SK-N-SH (cell line): ENCODE measurements around the gene NUMBL. TPM values are rescaled to one million over a fixed set of nuclear protein-coding genes. Genes with fewer than 3 reads are reported as not detected.

Experiments
- CTCF ChIA-PET: fragments of 300-600, 350-600 bp; formaldehyde crosslinking; extraction: SDS; loops from one replicate; lab custom pipeline; 2021; lab: Yijun Ruan, JAX
- POLR2A ChIA-PET: fragments of 350-600 bp; sonication (Branson Sonifier 250); formaldehyde crosslinking; extraction: SDS; loops from one replicate; lab custom pipeline; 2020; ENCODE audit warnings: antibody characterized with exemption, inconsistent platforms; lab: Yijun Ruan, JAX
- DNase-seq: peaks from one replicate; pipeline ENCODE4 v3.0.0; 2012
- H2AFZ ChIP-seq: fragments of 200-600 bp; sonication (generic); 2 replicates; pipeline ENCODE4 v1.8.1; 2016; ENCODE audit warnings: antibody characterized with exemption, mild to moderate bottlenecking, low read depth
- H3F3A ChIP-seq: fragments of 200-600 bp; sonication (generic); replicated peaks from 2 replicates; pipeline ENCODE3; 2016; ENCODE audit warnings: antibody characterized with exemption, mild to moderate bottlenecking; ENCODE audit not compliant: insufficient read depth
- H3K27ac ChIP-seq, 2 experiments: fragments of 200-500 bp in 1 of 2; fragments of 200-600 bp in 1 of 2; sonication (Bioruptor generic) in 1 of 2; sonication (generic), shearing (Covaris generic) in 1 of 2; 2 replicates each; pipeline versions ENCODE4 v1.5.1 to v1.6.1; 2014 to 2016; ENCODE audit warnings: low read depth in 2 of 2, inconsistent platforms in 1 of 2, low read length in 1 of 2, mild to moderate bottlenecking in 1 of 2, mixed read lengths in 1 of 2
- H3K27me3 ChIP-seq: fragments of 200-600 bp; sonication (generic), shearing (Covaris generic); 2 replicates; pipeline ENCODE4 v1.6.1; 2016; ENCODE audit warnings: mixed run types; ENCODE audit not compliant: insufficient read depth
- H3K36me3 ChIP-seq, 2 experiments: fragments of 200-500 bp in 1 of 2; fragments of 200-600 bp in 1 of 2; sonication (Bioruptor generic) in 1 of 2; sonication (generic) in 1 of 2; replicated peaks in 1 of 2; 2 replicates each; pipeline versions ENCODE3 to v1.5.1; 2014 to 2016; ENCODE audit warnings: low read length in 1 of 2, mild to moderate bottlenecking in 1 of 2; ENCODE audit not compliant: insufficient read depth in 2 of 2, control insufficient read depth in 1 of 2
- H3K4me1 ChIP-seq, 2 experiments: fragments of 200-500 bp in 1 of 2; fragments of 200-600 bp in 1 of 2; sonication (Bioruptor generic) in 1 of 2; sonication (generic), shearing (Covaris generic) in 1 of 2; 2 replicates each; pipeline versions ENCODE4 v1.5.1 to v1.6.1; 2014 to 2016; ENCODE audit warnings: low read depth in 1 of 2, low read length in 1 of 2, mixed run types in 1 of 2; ENCODE audit not compliant: insufficient read depth in 2 of 2, control insufficient read depth in 1 of 2
- H3K4me2 ChIP-seq: fragments of 200-600 bp; sonication (generic), shearing (Covaris generic); 2 replicates; pipeline ENCODE4 v1.6.1; 2017; ENCODE audit warnings: mixed run types
- H3K4me3 ChIP-seq, 2 experiments: fragments of 200-500 bp in 1 of 2; fragments of 200-600 bp in 1 of 2; sonication (Bioruptor generic) in 1 of 2; sonication (generic), shearing (Covaris generic) in 1 of 2; 2 replicates each; pipeline versions ENCODE4 v1.5.1 to v1.8.1; 2014 to 2016; ENCODE audit warnings: low read depth in 2 of 2, inconsistent platforms in 1 of 2, low read length in 1 of 2, mild to moderate bottlenecking in 1 of 2, mixed read lengths in 1 of 2, moderate library complexity in 1 of 2
- H3K79me2 ChIP-seq: fragments of 200-600 bp; sonication (generic); 2 replicates; pipeline ENCODE4 v1.8.1; 2017; ENCODE audit warnings: mild to moderate bottlenecking; ENCODE audit not compliant: insufficient read depth
- H3K9ac ChIP-seq: fragments of 200-600 bp; sonication (generic); 2 replicates; pipeline ENCODE4 v1.6.1; 2017; ENCODE audit warnings: mixed run types
- H3K9me2 ChIP-seq: fragments of 200-600 bp; sonication (generic); 2 replicates; pipeline ENCODE4 v1.6.1; 2017; ENCODE audit warnings: mixed run types
- H3K9me3 ChIP-seq: fragments of 200-600 bp; sonication (generic); 2 replicates; pipeline ENCODE4 v1.6.1; 2017; ENCODE audit warnings: mixed run types, mild to moderate bottlenecking, moderate library complexity
- H4K20me1 ChIP-seq: fragments of 200-600 bp; sonication (generic); 2 replicates; pipeline ENCODE4 v1.6.1; 2017; ENCODE audit warnings: mild to moderate bottlenecking, mixed run types; ENCODE audit not compliant: insufficient read depth
- ELF1 ChIP-seq: IDR thresholded peaks from 2 replicates; pipeline ENCODE4 v1.4.0; 2012
- EZH2phosphoT487 ChIP-seq: fragments of 200-600 bp; sonication (generic); IDR thresholded peaks from 2 replicates; pipeline ENCODE4 v1.6.1; 2017; ENCODE audit warnings: low read depth, mixed run types, mild to moderate bottlenecking, antibody characterized with exemption, moderate library complexity, borderline replicate concordance
- FOXJ3 ChIP-seq: sonication (generic); formaldehyde crosslinking; IDR thresholded peaks from 2 replicates; pipeline ENCODE4 v1.5.1; 2020; ENCODE audit warnings: mild to moderate bottlenecking, missing genetic modification reagents
- FOXM1 ChIP-seq: IDR thresholded peaks from 2 replicates; pipeline ENCODE4 v1.4.0; 2012; ENCODE audit warnings: low read depth, mild to moderate bottlenecking
- GABPA ChIP-seq: IDR thresholded peaks from 2 replicates; pipeline ENCODE4 v1.4.0; 2012; ENCODE audit warnings: low read depth, mild to moderate bottlenecking
- GATA2 ChIP-seq: sonication (generic); formaldehyde crosslinking; IDR thresholded peaks from 2 replicates; pipeline ENCODE4 v1.5.0; 2020; ENCODE audit warnings: mild to moderate bottlenecking, missing genetic modification reagents
- IRF3 ChIP-seq: fragments of 150-350 bp; IDR thresholded peaks from 2 replicates; pipeline ENCODE4 v1.6.1; 2016; ENCODE audit warnings: mild to moderate bottlenecking, low read depth, low read length
- JUND ChIP-seq: IDR thresholded peaks from 2 replicates; pipeline ENCODE4 v1.4.0; 2012
- MAX ChIP-seq: IDR thresholded peaks from 2 replicates; pipeline ENCODE4 v1.4.0; 2012; ENCODE audit warnings: low read depth
- MEF2A ChIP-seq: IDR thresholded peaks from 2 replicates; pipeline ENCODE4 v1.4.0; 2012; ENCODE audit warnings: low read depth, borderline replicate concordance
- NRF1 ChIP-seq: IDR thresholded peaks from 2 replicates; pipeline ENCODE4 v1.6.1; 2012; ENCODE audit warnings: low read depth, mild to moderate bottlenecking, low read length
- POLR2AphosphoS5 ChIP-seq: IDR thresholded peaks from 2 replicates; pipeline ENCODE4 v1.6.1; 2012; ENCODE audit warnings: low read depth, low read length
- RAD21 ChIP-seq: IDR thresholded peaks from 2 replicates; pipeline ENCODE4 v1.6.1; 2012; ENCODE audit warnings: mild to moderate bottlenecking, low read length
- RCOR1 ChIP-seq: fragments of 150-350 bp; IDR thresholded peaks from 2 replicates; pipeline ENCODE4 v1.6.1; 2017; ENCODE audit warnings: antibody characterized with exemption, low read length
- REST ChIP-seq: IDR thresholded peaks from 2 replicates; pipeline ENCODE4 v1.6.1; 2012; ENCODE audit warnings: mild to moderate bottlenecking, low read depth, low read length, moderate library complexity
- RFX5 ChIP-seq: IDR thresholded peaks from 2 replicates; pipeline ENCODE4 v1.6.1; 2012; ENCODE audit warnings: mild to moderate bottlenecking, improper control_type of control experiment, low read length
- RXRA ChIP-seq: IDR thresholded peaks from 2 replicates; pipeline ENCODE4 v1.4.0; 2012; ENCODE audit warnings: low read depth, mild to moderate bottlenecking, borderline replicate concordance
- SIN3A ChIP-seq: IDR thresholded peaks from 2 replicates; pipeline ENCODE4 v1.6.1; 2012; ENCODE audit warnings: low read depth, mild to moderate bottlenecking, low read length, moderate library complexity, borderline replicate concordance
- WGBS: methylation state at CpG from one replicate; pipeline ENCODE4 v1.1.6; 2017; ENCODE audit warnings: low lambda C conversion rate; 5-methylcytosine and 5-hydroxymethylcytosine counted together
- polyA plus RNA-seq, 3 experiments: library from polyadenylated mRNA; depleted of rRNA; stranded (reverse); fragments of >200 nt; gene quantifications; 2 replicates each; pipeline ENCODE4 v1.2.3, GENCODE V29; 2012
- TF ChIP-seq, protein P1 (sequence below): fragments of 150-350 bp; IDR thresholded peaks from 2 replicates; pipeline ENCODE4 v1.6.1; 2017; ENCODE audit warnings: antibody characterized with exemption, low read length, low read depth, borderline replicate concordance

Gene NUMBL
- polyA plus RNA-seq, 1 of the 3 experiments (the other 2 are of a cell fraction), result 54.6 TPM

- no peaks in the 10 kb centered on the region for H3K27me3 ChIP-seq
- peak overlapping the region; percentile 99 for H3K4me2 ChIP-seq
- POLR2A ChIA-PET, result interaction anchor here (0.7 to 2.1 kb wide), 5 partner anchors 20 to 87 kb away, joined by 3 to 15 read pairs (median 3); no protein-coding TSS in a partner anchor
- peaks cover 26% of the 10 kb centered on the region for H4K20me1 ChIP-seq
- H3K4me1 ChIP-seq, result peaks cover 9 to 28% of the 10 kb centered on the region in 2 experiments; a peak in 2 of 4 replicates
- no peak for TF ChIP-seq SIN3A
- TF ChIP-seq FOXJ3 (CRISPR knock-in tag), result no peak
- TF ChIP-seq, all 33 proteins: peak for 0
- Histone ChIP-seq H3K9me2 (no peaks in the 10 kb centered on the region), H3K9me3 (no peaks in the 10 kb centered on the region), H3K79me2 (peaks cover 36% of the 10 kb centered on the region), H3K9ac (peak overlapping the region; percentile 88), H3K27ac (peak overlapping the region; percentile 88 to 90; a peak in 3 of 4 replicates), H2AFZ (no peak overlapping the region; the same call in 1 of the 2 replicates), H3F3A (peaks cover 6% of the 10 kb centered on the region), H3K4me3 (no peak overlapping the region), H3K36me3 (peaks cover 0 to 23% of the 10 kb centered on the region in 2 experiments)
- CTCF ChIA-PET, result interaction anchor here (0.8 to 1.3 kb wide), 4 partner anchors 28 to 57 kb away, joined by 3 to 6 read pairs (median 4); no protein-coding TSS in a partner anchor
- peak; percentile 46 for DNase-seq
- WGBS, result 80% methylated on average over 19 of the region's 24 CpGs
Observed at GRCh38 chr19:40691421-40692211, 1.2 kb upstream of the NUMBL start.

GRCh38 chr19:40690693-40691420 lies 406 bp upstream of the NUMBL start:
- Histone ChIP-seq H2AFZ (peak overlapping the region; percentile 69; the same call in 1 of the 2 replicates), H3K27me3 (no peaks in the 10 kb centered on the region), H3K4me1 (peaks cover 9 to 28% of the 10 kb centered on the region in 2 experiments; a peak in 2 of 4 replicates), H3K27ac (peak overlapping the region; percentile 88 to 90), H3K4me2 (peak overlapping the region; percentile 99), H3K79me2 (peaks cover 36% of the 10 kb centered on the region), H3K36me3 (peaks cover under 1 to 19% of the 10 kb centered on the region in 2 experiments), H3K9ac (peak overlapping the region; percentile 88), H3K9me3 (no peaks in the 10 kb centered on the region), H3F3A (peaks cover 6% of the 10 kb centered on the region), H3K9me2 (no peaks in the 10 kb centered on the region), H3K4me3 (peak overlapping the region; percentile 69 to 71), H4K20me1 (peaks cover 26% of the 10 kb centered on the region)
- 1% methylated on average over 19 of the region's 56 CpGs for WGBS
- POLR2A ChIA-PET, result interaction anchor here (0.7 to 2.1 kb wide), 8 partner anchors 8 to 107 kb away, joined by 3 to 15 read pairs (median 4); partner anchors contain the start of genes COQ8B and ITPKC
- peak; percentile 83 for DNase-seq
- CTCF ChIA-PET, result interaction anchor here (0.8 to 1.3 kb wide), 5 partner anchors 27 to 108 kb away, joined by 3 to 6 read pairs (median 5); partner anchors contain the start of gene EGLN2
- TF ChIP-seq FOXM1, result no peak
- no peak for TF ChIP-seq GABPA
- no peak for TF ChIP-seq IRF3
- TF ChIP-seq RFX5, result no peak
- TF ChIP-seq NRF1, result peak; percentile 64
- TF ChIP-seq POLR2AphosphoS5, result 0 out of 2 replicates have a peak, but pooled peaks have one; percentile 9
- TF ChIP-seq SIN3A, result no peak
- no peak for TF ChIP-seq GATA2 (CRISPR knock-in tag)
- no peak for TF ChIP-seq RCOR1
- TF ChIP-seq RXRA, result no peak
- no peak for TF ChIP-seq RAD21
- no peak for TF ChIP-seq JUND
- no peak for TF ChIP-seq MEF2A
- TF ChIP-seq, protein P1, sequence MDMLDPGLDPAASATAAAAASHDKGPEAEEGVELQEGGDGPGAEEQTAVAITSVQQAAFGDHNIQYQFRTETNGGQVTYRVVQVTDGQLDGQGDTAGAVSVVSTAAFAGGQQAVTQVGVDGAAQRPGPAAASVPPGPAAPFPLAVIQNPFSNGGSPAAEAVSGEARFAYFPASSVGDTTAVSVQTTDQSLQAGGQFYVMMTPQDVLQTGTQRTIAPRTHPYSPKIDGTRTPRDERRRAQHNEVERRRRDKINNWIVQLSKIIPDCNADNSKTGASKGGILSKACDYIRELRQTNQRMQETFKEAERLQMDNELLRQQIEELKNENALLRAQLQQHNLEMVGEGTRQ, result no peak
- TF ChIP-seq MAX, result peak; percentile 98
- TF ChIP-seq REST, result no peak
- no peak for TF ChIP-seq EZH2phosphoT487
- no peak for TF ChIP-seq ELF1
